ENCODE measurements around the gene CHD9NB.

The CHD9NB gene

GRCh38 chr16:53065461-53066061 is 12.9 kb upstream of the CHD9NB start:
- no peak for TF ChIP-seq CTCF (conservative IDR thresholded peaks at IDR 0.05; ENCODE audit: low read depth, low read length)

DNA sequence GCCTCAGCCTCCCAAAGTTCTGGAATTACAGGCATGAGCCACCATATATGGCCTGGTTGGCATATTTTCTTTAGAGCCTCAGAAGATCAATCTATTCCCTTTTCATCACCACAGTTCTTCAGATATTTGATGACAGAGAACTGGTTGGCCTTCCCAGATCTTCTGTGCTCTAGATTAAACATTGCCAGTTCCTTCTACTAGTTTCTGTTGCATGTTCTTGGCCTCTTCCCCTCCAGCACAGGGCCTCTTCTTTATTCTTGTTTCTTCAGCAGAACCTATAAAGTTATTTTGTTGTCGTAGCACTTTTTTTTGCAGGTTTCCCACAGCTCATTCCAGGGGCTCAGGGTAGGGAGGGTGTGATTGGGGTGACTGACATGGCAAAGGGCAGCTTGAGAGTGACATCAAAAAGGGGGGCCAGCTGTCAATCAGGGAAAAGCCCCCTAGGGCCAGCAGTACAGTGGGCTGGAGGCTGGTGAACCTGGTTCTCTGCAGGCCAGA is 11.4 kb upstream of the CHD9NB start:
- TF ChIP-seq CTCF (conservative IDR thresholded peaks at IDR 0.05; ENCODE audit: low read depth, low read length), result no peak
- no peak for DNase-seq (ENCODE audit: low read depth)
- H3K4me3 ChIP-seq (ENCODE audit: low read length), result no peak overlapping the region

More at GRCh38 chr16:53065461-53066061, 12.9 kb upstream of the CHD9NB start:
- H3K4me3 ChIP-seq (ENCODE audit: low read length), result no peak overlapping the region
- no peak for DNase-seq (ENCODE audit: low read depth)

DNA sequence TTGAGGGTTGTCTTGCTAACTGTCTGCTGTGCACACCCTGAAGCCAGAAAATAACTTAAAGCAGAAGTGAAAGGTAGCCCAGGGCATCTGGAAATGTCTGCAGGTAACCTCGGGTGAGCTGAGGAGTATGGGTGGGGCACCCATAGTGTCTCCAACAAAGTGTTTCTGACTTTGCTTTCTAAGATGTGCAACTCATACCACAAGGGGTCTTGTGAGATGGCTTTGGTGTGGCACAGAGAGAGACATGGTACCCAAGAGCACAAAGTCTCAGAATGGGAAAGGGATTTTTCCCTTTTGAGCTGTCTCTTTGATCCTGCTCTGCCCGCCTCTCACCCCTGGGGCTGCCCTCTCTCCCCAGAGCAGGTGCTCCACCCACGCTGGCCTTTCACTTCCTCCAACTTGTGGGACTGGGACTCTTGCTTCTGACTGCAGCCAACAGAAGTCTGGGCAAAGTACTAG is 9.0 kb upstream of the CHD9NB start:
- no peak for DNase-seq (ENCODE audit: low read depth)
- no peak for TF ChIP-seq CTCF (conservative IDR thresholded peaks at IDR 0.05; ENCODE audit: low read depth, low read length)
- H3K4me3 ChIP-seq (ENCODE audit: low read length), result no peak overlapping the region

DNA sequence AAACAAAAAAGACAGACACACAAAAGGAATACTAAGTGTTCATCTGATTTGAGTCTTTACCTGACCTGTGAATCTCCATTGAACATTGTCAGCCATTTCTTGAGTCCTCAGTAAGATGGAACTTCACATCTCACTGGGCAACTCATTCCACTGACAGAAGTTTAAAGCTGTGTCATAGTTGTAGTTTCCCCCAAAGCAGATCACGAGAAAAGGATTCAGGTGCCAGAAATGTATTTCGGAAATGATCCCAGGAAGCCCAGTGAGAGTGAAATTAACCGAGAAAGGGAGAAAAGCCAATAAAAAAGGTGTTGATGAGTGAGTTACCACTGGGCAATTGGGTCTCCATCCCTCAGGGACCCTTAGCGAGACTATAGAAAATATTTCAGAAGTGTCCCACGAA is 8.6 kb upstream of the CHD9NB start:
- no peak for DNase-seq (ENCODE audit: low read depth)
- H3K4me3 ChIP-seq (ENCODE audit: low read length), result no peak overlapping the region
- TF ChIP-seq CTCF (conservative IDR thresholded peaks at IDR 0.05; ENCODE audit: low read depth, low read length), result no peak

DNA sequence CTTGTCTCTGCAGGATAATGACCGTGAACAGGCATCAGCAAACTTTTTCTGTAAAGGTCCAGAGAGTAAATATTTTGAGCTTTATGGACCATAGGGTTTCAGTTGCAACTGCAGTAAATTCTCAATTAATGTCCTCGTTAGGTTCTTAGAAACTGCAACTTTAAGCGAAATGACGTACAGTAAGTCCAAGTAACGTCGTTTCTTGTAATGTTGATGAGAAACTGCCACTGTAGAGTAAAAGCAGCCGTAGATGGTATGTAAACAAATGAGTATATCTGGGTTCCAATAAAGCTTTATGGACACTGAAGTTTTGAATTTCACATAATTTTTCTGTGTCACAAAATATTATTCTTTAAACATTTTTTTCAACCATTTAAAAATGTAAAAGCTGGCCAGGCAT is 7.0 kb upstream of the CHD9NB start:
- DNase-seq (ENCODE audit: low read depth), result no peak
- no peak overlapping the region for H3K4me3 ChIP-seq (ENCODE audit: low read length)
- TF ChIP-seq CTCF (conservative IDR thresholded peaks at IDR 0.05; ENCODE audit: low read depth, low read length), result no peak

DNA sequence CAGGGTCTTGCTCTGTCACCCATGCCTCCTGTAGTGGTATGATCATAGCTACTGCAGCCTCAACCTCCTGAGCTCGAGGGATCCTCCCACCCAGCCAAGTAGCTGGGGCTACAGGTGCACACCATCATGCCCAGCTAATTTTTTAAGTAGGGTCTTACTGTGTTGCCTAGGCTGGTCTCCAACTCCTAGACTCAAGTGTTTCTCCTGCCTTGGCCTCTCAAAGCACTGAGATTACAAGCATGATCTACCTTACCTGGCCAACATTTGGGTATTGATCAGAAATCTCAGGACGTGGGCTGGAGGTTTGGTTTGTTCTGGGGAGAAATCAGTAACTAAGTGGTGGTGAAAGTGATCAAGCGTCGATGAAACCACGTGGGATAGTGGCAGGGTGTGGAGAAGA is 6.2 kb upstream of the CHD9NB start:
- H3K4me3 ChIP-seq (ENCODE audit: low read length), result no peak overlapping the region
- no peak for DNase-seq (ENCODE audit: low read depth)
- no peak for TF ChIP-seq CTCF (conservative IDR thresholded peaks at IDR 0.05; ENCODE audit: low read depth, low read length)

DNA sequence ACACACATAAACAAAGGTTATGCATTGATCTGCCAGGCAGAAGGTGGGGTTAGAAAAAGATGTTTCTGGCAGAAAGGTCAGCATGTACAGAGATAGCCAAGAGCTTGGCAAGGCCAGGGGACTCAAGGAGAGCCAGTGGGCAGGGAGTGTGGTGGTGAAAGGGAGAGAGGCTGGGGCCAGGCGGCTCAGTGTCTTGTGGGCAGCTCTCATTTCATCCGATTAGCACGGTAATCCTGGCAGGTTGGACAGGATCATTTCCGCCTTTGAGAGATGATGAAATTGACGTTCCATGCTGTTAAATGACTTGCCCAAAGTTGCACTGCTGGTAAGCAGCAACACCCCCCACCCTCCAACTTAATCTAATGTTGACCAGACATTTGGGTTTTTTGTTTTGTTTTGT is 5.7 kb upstream of the CHD9NB start:
- no peak overlapping the region for H3K4me3 ChIP-seq (ENCODE audit: low read length)
- no peak for TF ChIP-seq CTCF (conservative IDR thresholded peaks at IDR 0.05; ENCODE audit: low read depth, low read length)
- DNase-seq (ENCODE audit: low read depth), result no peak
